ENCODE data around the gene GRIK3.
"Not testable (repeated sequence)": the region's sequence is repeated elsewhere in the genome, so short reads cannot be mapped to it uniquely, and the experiment has no call there.

GRIK3 gene

GRCh38 chr1:37034121-37035013 is at the start of gene GRIK3:
Gene GRIK3 (minus strand): TSS chr1:37034515. CDS start chr1:37034108, 407 bp downstream.
- no peak for DNase-seq (ENCODE audit: low read depth)
- no peak within 1 kb of the TSS for H3K4me3 ChIP-seq (ENCODE audit: low read depth, low read length)

- no peak for DNase-seq (ENCODE audit: low read depth)
- no peak overlapping the region for H3K4me3 ChIP-seq (ENCODE audit: low read depth, low read length)
Measured at GRCh38 chr1:37084013-37084412, 49.7 kb upstream of the GRIK3 start.

- no peak overlapping the region for H3K4me3 ChIP-seq (ENCODE audit: low read depth, low read length)
- no peak for DNase-seq (ENCODE audit: low read depth)
Measured at GRCh38 chr1:37083603-37084002, 49.3 kb upstream of the GRIK3 start.

- not testable (repeated sequence) for DNase-seq (ENCODE audit: low read depth); H3K4me3 ChIP-seq (ENCODE audit: low read depth, low read length)
Measured at GRCh38 chr1:37080296-37080986, 46.1 kb upstream of the GRIK3 start.

- H3K4me3 ChIP-seq (ENCODE audit: low read depth, low read length): no peak overlapping the region
- DNase-seq (ENCODE audit: low read depth): no peak
Measured at GRCh38 chr1:37078866-37079265, 44.6 kb upstream of the GRIK3 start.

- DNase-seq (ENCODE audit: low read depth): no peak
- no peak overlapping the region for H3K4me3 ChIP-seq (ENCODE audit: low read depth, low read length)
Measured at GRCh38 chr1:37076168-37076567, 41.9 kb upstream of the GRIK3 start.

- no peak overlapping the region for H3K4me3 ChIP-seq (ENCODE audit: low read depth, low read length)
- no peak for DNase-seq (ENCODE audit: low read depth)
Measured at GRCh38 chr1:37073854-37074379, 39.6 kb upstream of the GRIK3 start.

GRCh38 chr1:37073152-37073853 is 39.0 kb upstream of the GRIK3 start:
- no peak for DNase-seq (ENCODE audit: low read depth)
- no peak overlapping the region for H3K4me3 ChIP-seq (ENCODE audit: low read depth, low read length)

GRCh38 chr1:37071829-37072228 is 37.5 kb upstream of the GRIK3 start:
- no peak overlapping the region for H3K4me3 ChIP-seq (ENCODE audit: low read depth, low read length)
- no peak for DNase-seq (ENCODE audit: low read depth)

- no peak for DNase-seq (ENCODE audit: low read depth)
- no peak overlapping the region for H3K4me3 ChIP-seq (ENCODE audit: low read depth, low read length)
Measured at GRCh38 chr1:37070126-37070525, 35.8 kb upstream of the GRIK3 start.

- no peak overlapping the region for H3K4me3 ChIP-seq (ENCODE audit: low read depth, low read length)
- no peak for DNase-seq (ENCODE audit: low read depth)
Measured at GRCh38 chr1:37069406-37069805, 35.1 kb upstream of the GRIK3 start.

- no peak overlapping the region for H3K4me3 ChIP-seq (ENCODE audit: low read depth, low read length)
- no peak for DNase-seq (ENCODE audit: low read depth)
Measured at GRCh38 chr1:37068897-37069296, 34.6 kb upstream of the GRIK3 start.

- DNase-seq (ENCODE audit: low read depth): no peak
- no peak overlapping the region for H3K4me3 ChIP-seq (ENCODE audit: low read depth, low read length)
Measured at GRCh38 chr1:37068260-37068659, 33.9 kb upstream of the GRIK3 start.

- no peak overlapping the region for H3K4me3 ChIP-seq (ENCODE audit: low read depth, low read length)
- no peak for DNase-seq (ENCODE audit: low read depth)
Measured at GRCh38 chr1:37064039-37064438, 29.7 kb upstream of the GRIK3 start.

GRCh38 chr1:37059346-37059745 is 25.0 kb upstream of the GRIK3 start:
- no peak overlapping the region for H3K4me3 ChIP-seq (ENCODE audit: low read depth, low read length)
- DNase-seq (ENCODE audit: low read depth): no peak

- DNase-seq (ENCODE audit: low read depth): no peak
- no peak overlapping the region for H3K4me3 ChIP-seq (ENCODE audit: low read depth, low read length)
Measured at GRCh38 chr1:37058424-37058988, 24.2 kb upstream of the GRIK3 start.

GRCh38 chr1:37056325-37056724 is 22.0 kb upstream of the GRIK3 start:
- no peak for DNase-seq (ENCODE audit: low read depth)
- H3K4me3 ChIP-seq (ENCODE audit: low read depth, low read length): no peak overlapping the region

GRCh38 chr1:37055631-37056030 is 21.3 kb upstream of the GRIK3 start:
- no peak for DNase-seq (ENCODE audit: low read depth)
- H3K4me3 ChIP-seq (ENCODE audit: low read depth, low read length): no peak overlapping the region

- no peak overlapping the region for H3K4me3 ChIP-seq (ENCODE audit: low read depth, low read length)
- DNase-seq (ENCODE audit: low read depth): no peak
Measured at GRCh38 chr1:37053173-37053572, 18.9 kb upstream of the GRIK3 start.

- DNase-seq (ENCODE audit: low read depth): no peak
- H3K4me3 ChIP-seq (ENCODE audit: low read depth, low read length): no peak overlapping the region
Measured at GRCh38 chr1:37052120-37052519, 17.8 kb upstream of the GRIK3 start.

Measured in skeletal muscle cell (primary cell).